GM18511 (cell line): ENCODE measurements around the gene C9orf85.
"Not testable (repeated sequence)": the region's sequence is repeated elsewhere in the genome, so short reads cannot be mapped to it uniquely, and the experiment has no call there.

ENCODE experiments used
- ATAC-seq: cut with Tn5 transposase; IDR thresholded peaks from one replicate; pipeline ENCODE4 v1.9.1; 2021; ENCODE audit warnings: mild to moderate bottlenecking, moderate library complexity; ENCODE audit not compliant: unreplicated experiment

Gene C9orf85

GRCh38 chr9:71987471-71988371 lies 76.3 kb downstream of the C9orf85 start:
- no peak for ATAC-seq

GRCh38 chr9:71990466-71990865 lies 79.0 kb downstream of the C9orf85 start:
- no peak for ATAC-seq

GRCh38 chr9:72005451-72005850 lies 94.0 kb downstream of the C9orf85 start:
- no peak for ATAC-seq

GRCh38 chr9:72006501-72006900 lies 95.1 kb downstream of the C9orf85 start:
- ATAC-seq = no peak

- not testable (repeated sequence) for ATAC-seq
Measured at GRCh38 chr9:72007726-72008125, 96.3 kb downstream of the C9orf85 start.

- no peak for ATAC-seq
Measured at GRCh38 chr9:72012646-72013045, 101.2 kb downstream of the C9orf85 start.

- no peak for ATAC-seq
Measured at GRCh38 chr9:72013292-72013760, 101.9 kb downstream of the C9orf85 start.

- no peak for ATAC-seq
Measured at GRCh38 chr9:72022841-72023240, 111.4 kb downstream of the C9orf85 start.
